NT2/D1 (cell line): ENCODE results near the gene PTPN1.

Source experiments
- DNase-seq: peaks from one replicate; pipeline ENCODE4 v3.0.0-alpha.2; 2011; ENCODE audit warnings: low read depth, low spot score
- H3K27me3 ChIP-seq: 2 replicates; pipeline ENCODE4 v1.6.0; 2011; ENCODE audit warnings: mild to moderate bottlenecking; ENCODE audit not compliant: insufficient read length, insufficient read depth
- H3K36me3 ChIP-seq: 2 replicates; pipeline ENCODE4 v1.6.1; 2011; ENCODE audit warnings: mild to moderate bottlenecking, low read length, mixed read lengths; ENCODE audit not compliant: insufficient read depth, insufficient read length
- H3K4me1 ChIP-seq: 2 replicates; pipeline ENCODE4 v1.5.1; 2011; ENCODE audit not compliant: insufficient read depth, insufficient read length
- H3K4me3 ChIP-seq: 2 replicates; pipeline ENCODE4 v1.5.1; 2011; ENCODE audit warnings: low read depth; ENCODE audit not compliant: insufficient read length
- H3K9ac ChIP-seq: 2 replicates; pipeline ENCODE4 v1.6.0; 2011; ENCODE audit warnings: low read depth; ENCODE audit not compliant: insufficient read length
- H3K9me3 ChIP-seq: 2 replicates; pipeline ENCODE4 v1.5.1; 2011; ENCODE audit warnings: mild to moderate bottlenecking, low read length; ENCODE audit not compliant: insufficient read depth
- SUZ12 ChIP-seq: IDR thresholded peaks from 2 replicates; pipeline ENCODE4 v1.6.1; 2011; ENCODE audit not compliant: insufficient read length, insufficient read depth; ENCODE audit errors: extremely low read depth
- YY1 ChIP-seq: IDR thresholded peaks from 2 replicates; pipeline ENCODE4 v1.6.1; 2011; ENCODE audit not compliant: insufficient read length, insufficient read depth
- ZNF274 ChIP-seq: IDR thresholded peaks from 2 replicates; pipeline ENCODE4 v1.6.1; 2011; ENCODE audit warnings: mild to moderate bottlenecking, low read depth, low read length

The PTPN1 gene

GRCh38 chr20:50590348-50590664 is 80.1 kb downstream of the PTPN1 start:
- Histone ChIP-seq H3K27me3 (no peaks in the 10 kb centered on the region), H3K4me3 (no peak overlapping the region), H3K36me3 (peaks cover 48% of the 10 kb centered on the region), H3K4me1 (peaks cover 7% of the 10 kb centered on the region), H3K9ac (no peak overlapping the region), H3K9me3 (peaks cover 9% of the 10 kb centered on the region; the same call in 1 of the 2 replicates)
- no peak for DNase-seq
- TF ChIP-seq SUZ12 (no peak), ZNF274 (no peak), YY1 (no peak)

DNA sequence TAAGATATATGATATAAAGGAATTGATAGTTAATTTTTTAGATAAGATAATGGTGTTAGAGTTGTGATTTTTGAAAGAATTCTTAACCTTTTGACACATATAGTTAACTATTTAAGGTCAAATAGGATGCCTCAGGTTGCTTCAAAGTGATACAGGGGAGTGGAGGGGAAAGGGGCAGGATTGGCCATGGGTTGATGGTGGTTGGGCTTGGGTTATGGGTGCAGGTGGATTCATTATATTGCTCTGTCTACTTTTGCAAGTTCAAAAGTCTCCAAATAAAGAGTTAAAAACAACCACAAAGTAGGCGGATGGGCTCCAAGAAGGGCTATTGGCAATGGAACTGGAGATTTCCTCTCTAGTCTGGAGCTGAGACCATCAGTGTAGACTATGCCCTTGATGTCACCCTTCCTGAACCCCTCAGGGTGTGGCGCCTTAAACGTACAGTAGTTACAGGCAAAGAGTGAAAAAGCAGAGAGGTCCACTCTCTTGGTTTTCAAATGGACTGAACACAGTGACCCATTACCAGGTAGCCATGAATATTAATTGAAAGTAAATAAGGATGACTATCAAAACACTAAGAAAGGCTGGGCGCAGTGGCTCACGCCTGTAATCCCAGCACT is 81.2 kb downstream of the PTPN1 start:
- peaks cover 15% of the 10 kb centered on the region for H3K4me1 ChIP-seq
- no peak for DNase-seq
- H3K36me3 ChIP-seq: peaks cover 38% of the 10 kb centered on the region
- no peak overlapping the region for H3K4me3 ChIP-seq
- no peak for TF ChIP-seq SUZ12
- no peak for TF ChIP-seq ZNF274
- no peak for TF ChIP-seq YY1
- no peaks in the 10 kb centered on the region for H3K27me3 ChIP-seq
- no peak overlapping the region for H3K9ac ChIP-seq
- H3K9me3 ChIP-seq: peaks cover 9% of the 10 kb centered on the region; the same call in 1 of the 2 replicates

GRCh38 chr20:50592282-50593004 is 82.3 kb downstream of the PTPN1 start:
- no peaks in the 10 kb centered on the region for H3K27me3 ChIP-seq
- H3K4me3 ChIP-seq: no peak overlapping the region
- peaks cover 27% of the 10 kb centered on the region for H3K36me3 ChIP-seq
- peaks cover 6% of the 10 kb centered on the region; the same call in 1 of the 2 replicates for H3K9me3 ChIP-seq
- no peak overlapping the region for H3K9ac ChIP-seq
- TF ChIP-seq YY1 (no peak), SUZ12 (no peak), ZNF274 (no peak)
- peaks cover 19% of the 10 kb centered on the region for H3K4me1 ChIP-seq
- no peak for DNase-seq

- TF ChIP-seq YY1: no peak
- TF ChIP-seq ZNF274: no peak
- TF ChIP-seq SUZ12: no peak
- Histone ChIP-seq H3K9me3 (peaks cover 1% of the 10 kb centered on the region; the same call in 1 of the 2 replicates), H3K4me1 (peaks cover 19% of the 10 kb centered on the region), H3K27me3 (no peaks in the 10 kb centered on the region), H3K36me3 (peaks cover 21% of the 10 kb centered on the region), H3K9ac (no peak overlapping the region), H3K4me3 (no peak overlapping the region)
- no peak for DNase-seq
These were observed 82.8 kb downstream of the PTPN1 start for GRCh38 chr20:50593005-50593335.

DNA sequence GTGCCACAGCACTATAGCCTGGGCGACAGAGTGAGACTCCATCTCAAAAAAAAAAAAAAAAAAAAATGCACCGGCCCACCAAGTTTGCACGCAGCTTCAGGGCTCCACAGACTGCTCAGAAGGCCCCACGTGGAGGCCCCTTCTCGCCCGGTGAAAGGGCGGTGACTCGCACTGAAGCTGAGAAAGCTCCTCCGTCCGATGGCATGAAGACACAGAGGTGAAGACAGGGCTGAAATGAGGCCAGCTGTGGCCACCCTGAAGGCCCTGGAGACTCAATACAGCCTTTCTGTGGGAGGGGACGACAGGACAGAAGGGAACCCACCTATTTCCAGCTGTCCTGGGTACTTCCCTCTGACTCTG is 84.0 kb downstream of the PTPN1 start:
- no peaks in the 10 kb centered on the region for H3K27me3 ChIP-seq

GRCh38 chr20:50594591-50595432 is 84.6 kb downstream of the PTPN1 start:
- peaks cover 7% of the 10 kb centered on the region for H3K36me3 ChIP-seq
- H3K9ac ChIP-seq: peak overlapping the region; percentile 13
- H3K4me3 ChIP-seq: no peak overlapping the region
- no peaks in the 10 kb centered on the region for H3K27me3 ChIP-seq
- H3K4me1 ChIP-seq: peaks cover 19% of the 10 kb centered on the region
- TF ChIP-seq SUZ12 (no peak), ZNF274 (no peak), YY1 (no peak)
- DNase-seq: no peak
- no peaks in the 10 kb centered on the region for H3K9me3 ChIP-seq

More for the DNA sequence above, 84.0 kb downstream of the PTPN1 start:
- H3K4me1 ChIP-seq: peaks cover 19% of the 10 kb centered on the region
- no peak overlapping the region for H3K4me3 ChIP-seq
- H3K36me3 ChIP-seq: peaks cover 13% of the 10 kb centered on the region
- no peak for TF ChIP-seq ZNF274
- TF ChIP-seq YY1: no peak
- TF ChIP-seq SUZ12: no peak
- DNase-seq: no peak
- H3K9me3 ChIP-seq: no peaks in the 10 kb centered on the region
- H3K9ac ChIP-seq: no peak overlapping the region

- Histone ChIP-seq H3K36me3 (peaks cover 1% of the 10 kb centered on the region), H3K9ac (peak overlapping the region; percentile 62), H3K4me1 (peaks cover 19% of the 10 kb centered on the region), H3K27me3 (no peaks in the 10 kb centered on the region), H3K4me3 (no peak overlapping the region), H3K9me3 (no peaks in the 10 kb centered on the region)
- no peak for DNase-seq
- TF ChIP-seq YY1: no peak
- TF ChIP-seq SUZ12: no peak
- TF ChIP-seq ZNF274: no peak
These were observed 85.3 kb downstream of the PTPN1 start for GRCh38 chr20:50595433-50595895.
